PFSK-1 (cell line): ENCODE results near the gene EGF.

Experiments used
- FOXP2 ChIP-seq: optimal IDR thresholded peaks from 2 replicates; pipeline ENCODE3; 2011; ENCODE audit warnings: borderline replicate concordance, control low read depth, inconsistent platforms; ENCODE audit not compliant: insufficient read depth; ENCODE audit errors: extremely low read length, extremely low read depth
- POLR2AphosphoS5 ChIP-seq: IDR thresholded peaks from 2 replicates; pipeline ENCODE4 v1.6.1; 2012; ENCODE audit warnings: low read depth, mild to moderate bottlenecking, control low read depth, low read length, moderate library complexity
- SIN3A ChIP-seq: IDR thresholded peaks from 2 replicates; pipeline ENCODE4 v1.6.1; 2012; ENCODE audit warnings: mild to moderate bottlenecking, low read length, moderate library complexity, borderline replicate concordance; ENCODE audit not compliant: insufficient read depth
- TAF1 ChIP-seq: IDR thresholded peaks from 2 replicates; pipeline ENCODE4 v1.6.1; 2012; ENCODE audit warnings: low read length, control low read depth, borderline replicate concordance; ENCODE audit not compliant: insufficient read depth
- TF ChIP-seq, protein P1 (sequence below), 2 experiments: IDR thresholded peaks; 2 replicates each; pipeline versions ENCODE4 v1.6.1 to v1.8.0; 2011 to 2012; ENCODE audit warnings: low read depth in 2 of 2, low read length in 2 of 2, control low read depth in 1 of 2, inconsistent platforms in 1 of 2, mild to moderate bottlenecking in 1 of 2, moderate library complexity in 1 of 2; ENCODE audit not compliant: insufficient read depth in 1 of 2

The EGF gene

DNA sequence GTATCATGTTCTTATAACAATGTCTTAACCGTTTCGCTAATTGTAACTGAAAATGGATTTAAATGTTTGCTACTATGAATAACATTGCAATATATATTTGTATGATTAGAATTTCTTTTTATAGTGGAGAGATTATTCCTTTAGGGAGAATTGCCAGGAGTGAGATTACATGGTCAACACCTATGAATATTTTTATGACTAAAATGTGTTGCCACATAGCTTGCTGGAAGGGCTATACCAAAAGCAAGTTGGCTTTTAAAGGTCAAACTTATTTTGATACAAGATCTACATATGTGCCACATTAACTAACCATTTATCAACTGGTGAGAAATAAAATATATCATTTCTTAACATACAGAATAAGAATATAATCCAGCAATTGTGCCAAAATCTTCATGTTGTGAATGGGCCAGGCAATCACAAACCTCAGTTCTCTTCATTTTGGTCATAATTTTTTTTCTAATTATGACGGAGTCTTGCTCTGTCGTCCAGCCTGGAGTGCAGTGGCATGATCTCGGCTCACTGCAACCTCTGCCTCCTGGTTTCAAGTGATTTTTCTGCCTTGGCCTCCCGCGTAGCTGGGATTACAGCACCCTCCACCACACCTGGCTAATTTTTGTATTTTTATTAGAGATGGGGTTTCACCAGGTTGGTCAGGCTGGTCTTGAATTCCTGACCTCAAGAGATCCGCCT is 10.0 kb upstream of the EGF start:
- TF ChIP-seq TAF1 (no peak), SIN3A (no peak), POLR2AphosphoS5 (no peak), FOXP2 (no peak)
- TF ChIP-seq, protein P1, sequence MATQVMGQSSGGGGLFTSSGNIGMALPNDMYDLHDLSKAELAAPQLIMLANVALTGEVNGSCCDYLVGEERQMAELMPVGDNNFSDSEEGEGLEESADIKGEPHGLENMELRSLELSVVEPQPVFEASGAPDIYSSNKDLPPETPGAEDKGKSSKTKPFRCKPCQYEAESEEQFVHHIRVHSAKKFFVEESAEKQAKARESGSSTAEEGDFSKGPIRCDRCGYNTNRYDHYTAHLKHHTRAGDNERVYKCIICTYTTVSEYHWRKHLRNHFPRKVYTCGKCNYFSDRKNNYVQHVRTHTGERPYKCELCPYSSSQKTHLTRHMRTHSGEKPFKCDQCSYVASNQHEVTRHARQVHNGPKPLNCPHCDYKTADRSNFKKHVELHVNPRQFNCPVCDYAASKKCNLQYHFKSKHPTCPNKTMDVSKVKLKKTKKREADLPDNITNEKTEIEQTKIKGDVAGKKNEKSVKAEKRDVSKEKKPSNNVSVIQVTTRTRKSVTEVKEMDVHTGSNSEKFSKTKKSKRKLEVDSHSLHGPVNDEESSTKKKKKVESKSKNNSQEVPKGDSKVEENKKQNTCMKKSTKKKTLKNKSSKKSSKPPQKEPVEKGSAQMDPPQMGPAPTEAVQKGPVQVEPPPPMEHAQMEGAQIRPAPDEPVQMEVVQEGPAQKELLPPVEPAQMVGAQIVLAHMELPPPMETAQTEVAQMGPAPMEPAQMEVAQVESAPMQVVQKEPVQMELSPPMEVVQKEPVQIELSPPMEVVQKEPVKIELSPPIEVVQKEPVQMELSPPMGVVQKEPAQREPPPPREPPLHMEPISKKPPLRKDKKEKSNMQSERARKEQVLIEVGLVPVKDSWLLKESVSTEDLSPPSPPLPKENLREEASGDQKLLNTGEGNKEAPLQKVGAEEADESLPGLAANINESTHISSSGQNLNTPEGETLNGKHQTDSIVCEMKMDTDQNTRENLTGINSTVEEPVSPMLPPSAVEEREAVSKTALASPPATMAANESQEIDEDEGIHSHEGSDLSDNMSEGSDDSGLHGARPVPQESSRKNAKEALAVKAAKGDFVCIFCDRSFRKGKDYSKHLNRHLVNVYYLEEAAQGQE (IDR thresholded peaks at IDR 0.05; ENCODE audit: insufficient read depth in 1 of 2, low read depth in 2 of 2, low read length in 2 of 2): no peak

DNA sequence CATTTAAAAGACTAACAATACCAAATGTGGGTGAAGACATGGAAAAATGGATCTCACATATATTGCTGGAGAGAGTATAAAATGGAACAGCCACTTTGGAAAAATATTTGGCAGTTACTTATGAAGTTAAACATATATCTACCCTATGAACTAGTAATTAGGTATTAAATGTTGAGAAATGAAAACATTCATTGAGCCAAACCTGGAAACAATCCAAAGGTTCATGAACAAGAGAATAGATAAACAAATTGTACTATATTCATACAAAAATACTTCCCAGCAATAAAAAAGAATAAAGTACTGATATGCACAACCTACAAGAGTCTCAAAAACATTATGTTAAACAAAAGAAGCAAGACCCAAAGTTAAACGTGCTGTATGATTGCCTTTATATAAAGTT is 4.0 kb upstream of the EGF start:
- TF ChIP-seq SIN3A: no peak
- TF ChIP-seq TAF1: no peak
- TF ChIP-seq FOXP2: no peak
- TF ChIP-seq, protein P1 (IDR thresholded peaks at IDR 0.05; ENCODE audit: insufficient read depth in 1 of 2, low read depth in 2 of 2, low read length in 2 of 2): no peak
- TF ChIP-seq POLR2AphosphoS5: no peak

DNA sequence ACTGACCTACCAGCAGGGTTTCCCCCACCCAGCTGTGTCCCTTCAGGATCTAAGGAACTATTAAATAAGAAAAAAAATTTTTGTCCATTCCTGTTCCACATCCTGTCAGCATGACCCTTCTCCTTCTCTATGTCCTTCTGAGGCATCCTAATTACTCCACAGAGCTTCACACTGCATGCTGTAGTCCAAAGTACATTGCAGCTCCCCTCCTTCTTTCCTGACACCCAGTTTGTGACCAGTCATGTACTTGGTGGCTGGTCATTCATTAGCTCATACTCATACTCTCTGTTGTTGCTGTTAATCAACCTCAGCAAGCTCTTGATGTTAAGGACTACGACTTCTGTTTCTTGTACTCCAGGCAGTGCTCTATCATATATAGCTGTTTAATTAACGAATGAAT is 2.4 kb upstream of the EGF start:
- TF ChIP-seq, protein P1 (IDR thresholded peaks at IDR 0.05; ENCODE audit: insufficient read depth in 1 of 2, low read depth in 2 of 2, low read length in 2 of 2): no peak
- TF ChIP-seq POLR2AphosphoS5: no peak
- no peak for TF ChIP-seq SIN3A
- TF ChIP-seq FOXP2: no peak
- TF ChIP-seq TAF1: no peak

DNA sequence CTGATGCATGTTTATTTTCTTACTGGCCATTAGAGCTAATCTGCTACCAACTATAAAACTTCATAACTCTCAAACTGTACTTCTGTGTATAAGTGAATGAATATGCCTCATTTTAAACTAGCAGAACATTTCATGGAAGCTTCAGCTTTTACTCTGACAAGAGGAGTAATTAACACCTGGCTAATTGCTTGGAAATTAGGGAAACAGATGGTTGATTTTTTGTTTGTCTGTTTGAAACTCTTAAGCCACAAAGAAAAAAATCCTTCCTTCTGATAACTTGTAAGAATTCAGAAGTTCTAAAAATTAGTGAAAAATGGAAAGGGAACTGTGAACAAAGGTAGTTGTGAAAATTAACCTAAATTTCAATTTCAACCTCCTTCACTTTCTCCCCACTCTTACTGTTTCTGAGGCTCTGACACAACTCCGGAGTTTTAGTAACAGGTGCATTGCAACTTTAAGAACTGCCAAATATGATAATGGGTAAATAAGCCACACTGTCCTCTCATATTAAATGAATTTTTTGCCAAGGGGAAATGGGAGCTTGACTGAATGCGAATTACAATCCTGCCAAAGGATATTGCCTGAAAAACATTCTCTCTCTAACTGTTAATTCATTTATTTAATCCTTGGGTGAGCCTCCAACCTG is 1.0 kb downstream of the EGF start:
- TF ChIP-seq TAF1 (no peak), POLR2AphosphoS5 (no peak), FOXP2 (no peak), SIN3A (no peak)
- TF ChIP-seq, protein P1 (IDR thresholded peaks at IDR 0.05; ENCODE audit: insufficient read depth in 1 of 2, low read depth in 2 of 2, low read length in 2 of 2): no peak

DNA sequence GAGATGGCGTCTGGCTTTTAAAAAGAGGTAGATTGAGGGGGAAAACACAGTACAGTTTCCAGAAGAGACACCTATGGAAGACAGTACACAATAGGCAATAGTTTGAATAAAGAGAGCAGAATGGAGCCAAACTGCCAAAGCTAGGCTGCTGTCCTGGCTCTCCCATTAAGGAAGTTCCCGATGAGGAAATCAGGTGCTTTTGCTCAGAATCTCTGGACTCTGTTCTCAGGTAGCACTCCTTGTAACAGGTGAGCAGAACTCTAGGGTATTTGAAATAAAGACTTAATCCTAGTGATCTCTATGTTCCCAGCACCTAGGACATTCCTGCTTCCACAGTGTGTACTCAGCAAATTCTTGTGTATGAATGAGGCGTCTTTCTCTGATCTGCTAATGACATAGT is 1.6 kb downstream of the EGF start:
- TF ChIP-seq FOXP2 (no peak), SIN3A (no peak), TAF1 (no peak), POLR2AphosphoS5 (no peak)
- TF ChIP-seq, protein P1 (IDR thresholded peaks at IDR 0.05; ENCODE audit: insufficient read depth in 1 of 2, low read depth in 2 of 2, low read length in 2 of 2): no peak
